IMR-90 (cell line): ENCODE measurements around the gene AEN. TPM values are rescaled to one million over a fixed set of nuclear protein-coding genes. Genes with fewer than 3 reads are reported as not detected.
A peak's percentile ranks its signal among the peaks of the same experiment; 100 is the strongest.

ENCODE experiments used
- ATAC-seq: fragments of 200-7000 bp; cut with Tn5 transposase; 2 replicates; pipeline ENCODE4 v1.9.1; 2020; ENCODE audit warnings: low read depth, mild to moderate bottlenecking, moderate library complexity
- BruUV-seq: library from RNA; stranded (reverse); fragments of 400-500 nt; replicated peaks from 2 replicates; lab custom pipeline; 2021; lab: Mats Ljungman, UMichigan
- CTCF ChIA-PET: fragments of 300-600 bp; formaldehyde crosslinking; extraction: SDS; loops from one replicate; lab custom pipeline; 2021; ENCODE audit warnings: antibody characterized with exemption; lab: Yijun Ruan, JAX
- POLR2A ChIA-PET: fragments of 300-600 bp; sonication (Branson Sonifier 250); formaldehyde crosslinking; loops from one replicate; lab custom pipeline; 2022; ENCODE audit warnings: antibody characterized with exemption; ENCODE audit not compliant: unreplicated experiment; lab: Charles Lee
- DNase-seq: peaks from one replicate; pipeline ENCODE4 v3.0.0; 2013
- H2AFZ ChIP-seq: replicated peaks from 2 replicates; pipeline ENCODE3; 2013; ENCODE audit warnings: low read length, mild to moderate bottlenecking; ENCODE audit not compliant: poor library complexity
- H2AK5ac ChIP-seq: 2 replicates; pipeline ENCODE4 v1.6.1; 2013; ENCODE audit warnings: low read depth, low read length, inconsistent platforms
- H2AK9ac ChIP-seq: replicated peaks from 2 replicates; pipeline ENCODE3; 2013; ENCODE audit warnings: mild to moderate bottlenecking, low read depth, low read length, moderate library complexity; ENCODE audit not compliant: poor library complexity
- H2BK120ac ChIP-seq: 2 replicates; pipeline ENCODE4 v1.6.1; 2013; ENCODE audit warnings: low read depth, low read length, inconsistent platforms
- H2BK15ac ChIP-seq: 3 replicates; pipeline ENCODE4 v1.6.1; 2013; ENCODE audit warnings: low read depth, low read length, inconsistent platforms
- H2BK20ac ChIP-seq: 2 replicates; pipeline ENCODE4 v1.6.1; 2013; ENCODE audit warnings: low read depth, mild to moderate bottlenecking, inconsistent platforms, low read length, moderate library complexity
- H2BK5ac ChIP-seq: 2 replicates; pipeline ENCODE4 v1.6.1; 2013; ENCODE audit warnings: mild to moderate bottlenecking, low read depth, low read length, inconsistent platforms; ENCODE audit not compliant: poor library complexity, severe bottlenecking
- H3K14ac ChIP-seq: replicated peaks from 2 replicates; pipeline ENCODE4 v1.6.1; 2013; ENCODE audit warnings: low read depth, low read length, inconsistent platforms
- H3K18ac ChIP-seq: 2 replicates; pipeline ENCODE4 v1.6.1; 2013; ENCODE audit warnings: low read depth, low read length, control low read depth
- H3K23ac ChIP-seq: 2 replicates; pipeline ENCODE4 v1.6.1; 2013; ENCODE audit warnings: low read depth, low read length, inconsistent platforms
- H3K27ac ChIP-seq: 2 replicates; pipeline ENCODE4 v1.5.1; 2013; ENCODE audit warnings: mild to moderate bottlenecking, control low read depth, low read length; ENCODE audit not compliant: insufficient read depth
- H3K27me3 ChIP-seq: 2 replicates; pipeline ENCODE4 v1.6.1; 2013; ENCODE audit warnings: low read length; ENCODE audit not compliant: control insufficient read depth, insufficient read depth
- H3K36me3 ChIP-seq: 2 replicates; pipeline ENCODE4 v1.6.1; 2013; ENCODE audit warnings: low read length, mixed read lengths; ENCODE audit not compliant: control insufficient read depth, insufficient read depth
- H3K4ac ChIP-seq: 2 replicates; pipeline ENCODE4 v1.6.1; 2013; ENCODE audit warnings: low read depth, low read length, inconsistent platforms
- H3K4me1 ChIP-seq: 2 replicates; pipeline ENCODE4 v1.6.1; 2013; ENCODE audit warnings: low read length, mixed read lengths; ENCODE audit not compliant: control insufficient read depth, insufficient read depth
- H3K4me2 ChIP-seq: 2 replicates; pipeline ENCODE4 v1.6.1; 2013; ENCODE audit warnings: low read depth, mild to moderate bottlenecking, control low read depth, low read length, moderate library complexity
- H3K4me3 ChIP-seq: 2 replicates; pipeline ENCODE4 v1.5.1; 2013; ENCODE audit warnings: low read depth, mild to moderate bottlenecking, control low read depth, low read length, moderate library complexity; ENCODE audit not compliant: insufficient read depth
- H3K56ac ChIP-seq: 2 replicates; pipeline ENCODE4 v1.6.1; 2013; ENCODE audit warnings: low read length, inconsistent platforms; ENCODE audit not compliant: insufficient read depth; ENCODE audit errors: extremely low read depth
- H3K79me1 ChIP-seq, 2 experiments: 2 replicates each; pipeline ENCODE4 v1.6.1; 2013; ENCODE audit warnings: low read length in 2 of 2, inconsistent platforms in 1 of 2, low read depth in 1 of 2
- H3K9ac ChIP-seq: 2 replicates; pipeline ENCODE4 v1.6.1; 2013; ENCODE audit warnings: low read depth, low read length, control low read depth
- H3K9me1 ChIP-seq: 2 replicates; pipeline ENCODE4 v1.6.1; 2013; ENCODE audit warnings: low read length, inconsistent platforms; ENCODE audit not compliant: insufficient read depth
- H3K9me3 ChIP-seq: 2 replicates; pipeline ENCODE4 v1.6.1; 2013; ENCODE audit warnings: low read length; ENCODE audit not compliant: control insufficient read depth, insufficient read depth
- H4K20me1 ChIP-seq: 2 replicates; pipeline ENCODE4 v1.6.1; 2013; ENCODE audit warnings: low read length, inconsistent platforms; ENCODE audit not compliant: insufficient read depth
- H4K5ac ChIP-seq: 2 replicates; pipeline ENCODE4 v1.6.1; 2013; ENCODE audit warnings: mild to moderate bottlenecking, low read depth, low read length, control low read depth
- H4K8ac ChIP-seq, 2 experiments: 2 replicates each; pipeline ENCODE4 v1.6.1; 2013; ENCODE audit warnings: low read depth in 2 of 2, low read length in 2 of 2, control low read depth in 1 of 2, inconsistent platforms in 1 of 2
- H4K91ac ChIP-seq: 2 replicates; pipeline ENCODE4 v1.6.1; 2013; ENCODE audit warnings: low read depth, low read length, inconsistent platforms; ENCODE audit not compliant: insufficient read depth
- BHLHE40 ChIP-seq: fragments of 150-350 bp; IDR thresholded peaks from 2 replicates; pipeline ENCODE4 v1.6.1; 2016; ENCODE audit warnings: mild to moderate bottlenecking, low read depth, low read length
- CEBPB ChIP-seq: IDR thresholded peaks from 2 replicates; pipeline ENCODE4 v1.6.1; 2012; ENCODE audit warnings: low read depth, low read length, improper control_type of control experiment
- CHD1 ChIP-seq: IDR thresholded peaks from 2 replicates; pipeline ENCODE4 v1.6.1; 2012; ENCODE audit warnings: low read depth, low read length, improper control_type of control experiment
- FOS ChIP-seq: fragments of 150-350 bp; IDR thresholded peaks from 2 replicates; pipeline ENCODE4 v1.6.1; 2016; ENCODE audit warnings: low read depth, low read length
- MAFK ChIP-seq: IDR thresholded peaks from 2 replicates; pipeline ENCODE4 v1.6.1; 2012; ENCODE audit warnings: low read depth, low read length, improper control_type of control experiment
- MAZ ChIP-seq: IDR thresholded peaks from 2 replicates; pipeline ENCODE4 v1.6.1; 2012; ENCODE audit warnings: low read depth, mild to moderate bottlenecking, low read length, improper control_type of control experiment, moderate library complexity, borderline replicate concordance
- MXI1 ChIP-seq: IDR thresholded peaks from 2 replicates; pipeline ENCODE4 v1.6.1; 2012; ENCODE audit warnings: low read depth, mild to moderate bottlenecking, low read length, moderate library complexity, borderline replicate concordance
- NFE2L2 ChIP-seq: fragments of 150-350 bp; IDR thresholded peaks from 2 replicates; pipeline ENCODE4 v1.6.1; 2016; ENCODE audit warnings: low read depth, mild to moderate bottlenecking, low read length
- POLR2A ChIP-seq: IDR thresholded peaks from 2 replicates; pipeline ENCODE4 v1.6.1; 2012; ENCODE audit warnings: mild to moderate bottlenecking, low read depth, low read length
- RAD21 ChIP-seq: IDR thresholded peaks from 2 replicates; pipeline ENCODE4 v1.6.1; 2012; ENCODE audit warnings: low read length, improper control_type of control experiment
- RCOR1 ChIP-seq: IDR thresholded peaks from 2 replicates; pipeline ENCODE4 v1.6.1; 2012; ENCODE audit warnings: mild to moderate bottlenecking, low read length, improper control_type of control experiment; ENCODE audit not compliant: insufficient replicate concordance
- RFX5 ChIP-seq: IDR thresholded peaks from 2 replicates; pipeline ENCODE4 v1.8.0; 2012; ENCODE audit warnings: low read depth, mild to moderate bottlenecking, low read length, moderate library complexity
- SMC3 ChIP-seq: fragments of 150-350 bp; IDR thresholded peaks from 2 replicates; pipeline ENCODE4 v1.6.1; 2016; ENCODE audit warnings: low read depth, mild to moderate bottlenecking, antibody characterized with exemption, low read length, moderate library complexity
- USF2 ChIP-seq: fragments of 150-350 bp; IDR thresholded peaks from 2 replicates; pipeline ENCODE4 v1.6.1; 2017; ENCODE audit warnings: mild to moderate bottlenecking, antibody characterized with exemption, low read length, low read depth
- WGBS, 2 experiments: methylation state at CpG; one replicate each; pipeline versions ENCODE4 v1.1.5 to v1.1.7; 2013; ENCODE audit warnings: missing lambda C conversion rate in 2 of 2; ENCODE audit not compliant: insufficient read length in 1 of 2; ENCODE audit errors: extremely low coverage in 2 of 2; 5-methylcytosine and 5-hydroxymethylcytosine counted together
- dilution Hi-C: fragments of 300-500 bp; cut with HindIII; formaldehyde crosslinking; loops from one replicate; pipeline ENCODE4 v1.14.3; 2018; ENCODE audit warnings: low sequenced_read_pairs; ENCODE audit not compliant: unreplicated experiment
- in situ Hi-C: fragments of 300-500 bp; cut with MboI; formaldehyde crosslinking; loops from 3 replicates; pipeline ENCODE4 v1.14.3; 2019; ENCODE audit warnings: low sequenced_read_pairs, inconsistent platforms, mixed read lengths
- intact Hi-C: fragments of 100-400 bp; cut with micrococcal nuclease; formaldehyde crosslinking; loops from 2 replicates; pipeline ENCODE4 v1.10.0; 2022
- polyA plus RNA-seq, 3 experiments: library from polyadenylated mRNA; depleted of rRNA; stranded (reverse); fragments of >200 nt; gene quantifications; 2 replicates each; pipeline ENCODE4 v1.2.3, GENCODE V29; 2012; ENCODE audit warnings: low replicate concordance in 1 of 3
- total RNA-seq: library from RNA; depleted of rRNA; stranded (reverse); fragments of >200 nt; gene quantifications from 2 replicates; pipeline ENCODE4 v1.2.3, GENCODE V29; 2012
- TF ChIP-seq, protein P1 (sequence below): conservative IDR thresholded peaks from 2 replicates; pipeline ENCODE4 v1.5.1; 2012; ENCODE audit warnings: mild to moderate bottlenecking, low read depth, low read length, improper control_type of control experiment
- TF ChIP-seq, protein P2 (sequence below): fragments of 150-350 bp; IDR thresholded peaks from 2 replicates; pipeline ENCODE4 v1.6.1; 2016; ENCODE audit warnings: low read depth, mild to moderate bottlenecking, low read length, moderate library complexity, borderline replicate concordance

Gene AEN
- total and polyA plus RNA-seq, 2 of the 4 experiments (the other 2 are of a cell fraction) = 48.6 to 85.5 TPM

DNA sequence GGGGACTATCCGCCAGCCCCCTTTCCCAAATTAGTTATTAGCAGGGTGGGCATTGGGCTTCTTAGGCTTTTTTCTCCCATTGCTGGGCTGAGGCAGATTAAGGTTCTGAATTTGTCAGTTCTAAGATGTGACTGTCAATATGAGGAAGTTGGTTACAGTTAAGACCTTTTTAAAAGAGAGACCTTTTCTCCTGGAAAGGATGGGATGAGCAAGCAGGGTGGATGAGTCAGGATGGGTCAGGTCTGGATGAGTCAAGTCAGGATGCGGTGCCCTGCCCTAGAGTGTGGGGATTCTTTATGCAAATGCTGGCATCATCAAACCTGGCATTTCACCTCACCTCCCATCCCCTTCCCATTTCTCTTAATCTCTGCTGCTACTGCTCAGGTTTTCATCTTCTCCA is 1.9 kb downstream of the AEN start:
- Histone ChIP-seq H3K14ac (peak overlapping the region; percentile 69), H3K56ac (no peak overlapping the region; the same call in 1 of the 2 replicates), H3K4me1 (peaks cover 23% of the 10 kb centered on the region), H3K9me1 (peaks cover 22% of the 10 kb centered on the region), H2AK9ac (peak overlapping the region; percentile 94), H2BK120ac (no peak overlapping the region), H2BK20ac (no peak overlapping the region), H3K23ac (peak overlapping the region; percentile 81), H3K27ac (peak overlapping the region; percentile 91), H3K9ac (peak overlapping the region; percentile 94), H4K5ac (no peak overlapping the region), H3K4me2 (peak overlapping the region; percentile 95), H4K91ac (peak overlapping the region; percentile 40; the same call in 1 of the 2 replicates), H3K4me3 (peak overlapping the region; percentile 73; the same call in 1 of the 2 replicates), H3K18ac (no peak overlapping the region), H2AFZ (peak overlapping the region; percentile 5), H4K8ac (peak overlapping the region in 1 of 2 experiments; percentile 43; a peak in 2 of 4 replicates), H2BK15ac (peak overlapping the region; percentile 31; the same call in 1 of the 3 replicates), H3K36me3 (peaks cover 23% of the 10 kb centered on the region), H3K27me3 (no peaks in the 10 kb centered on the region), H2BK5ac (peak overlapping the region; percentile 96), H3K79me1 (peaks cover 7 to 44% of the 10 kb centered on the region in 2 experiments), H3K4ac (peak overlapping the region; percentile 63; the same call in 1 of the 2 replicates), H4K20me1 (peaks cover 65% of the 10 kb centered on the region), H2AK5ac (peak overlapping the region; percentile 66), H3K9me3 (no peaks in the 10 kb centered on the region)
- ChIA-PET POLR2A (no interaction called here), CTCF (no interaction called here)
- in situ Hi-C loops (no loop called here), intact Hi-C loops (no loop called here), dilution Hi-C loops (no loop called here)
- DNase-seq = peak; percentile 93
- TF ChIP-seq, protein P1, sequence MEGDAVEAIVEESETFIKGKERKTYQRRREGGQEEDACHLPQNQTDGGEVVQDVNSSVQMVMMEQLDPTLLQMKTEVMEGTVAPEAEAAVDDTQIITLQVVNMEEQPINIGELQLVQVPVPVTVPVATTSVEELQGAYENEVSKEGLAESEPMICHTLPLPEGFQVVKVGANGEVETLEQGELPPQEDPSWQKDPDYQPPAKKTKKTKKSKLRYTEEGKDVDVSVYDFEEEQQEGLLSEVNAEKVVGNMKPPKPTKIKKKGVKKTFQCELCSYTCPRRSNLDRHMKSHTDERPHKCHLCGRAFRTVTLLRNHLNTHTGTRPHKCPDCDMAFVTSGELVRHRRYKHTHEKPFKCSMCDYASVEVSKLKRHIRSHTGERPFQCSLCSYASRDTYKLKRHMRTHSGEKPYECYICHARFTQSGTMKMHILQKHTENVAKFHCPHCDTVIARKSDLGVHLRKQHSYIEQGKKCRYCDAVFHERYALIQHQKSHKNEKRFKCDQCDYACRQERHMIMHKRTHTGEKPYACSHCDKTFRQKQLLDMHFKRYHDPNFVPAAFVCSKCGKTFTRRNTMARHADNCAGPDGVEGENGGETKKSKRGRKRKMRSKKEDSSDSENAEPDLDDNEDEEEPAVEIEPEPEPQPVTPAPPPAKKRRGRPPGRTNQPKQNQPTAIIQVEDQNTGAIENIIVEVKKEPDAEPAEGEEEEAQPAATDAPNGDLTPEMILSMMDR = no peak
- TF ChIP-seq, protein P2, sequence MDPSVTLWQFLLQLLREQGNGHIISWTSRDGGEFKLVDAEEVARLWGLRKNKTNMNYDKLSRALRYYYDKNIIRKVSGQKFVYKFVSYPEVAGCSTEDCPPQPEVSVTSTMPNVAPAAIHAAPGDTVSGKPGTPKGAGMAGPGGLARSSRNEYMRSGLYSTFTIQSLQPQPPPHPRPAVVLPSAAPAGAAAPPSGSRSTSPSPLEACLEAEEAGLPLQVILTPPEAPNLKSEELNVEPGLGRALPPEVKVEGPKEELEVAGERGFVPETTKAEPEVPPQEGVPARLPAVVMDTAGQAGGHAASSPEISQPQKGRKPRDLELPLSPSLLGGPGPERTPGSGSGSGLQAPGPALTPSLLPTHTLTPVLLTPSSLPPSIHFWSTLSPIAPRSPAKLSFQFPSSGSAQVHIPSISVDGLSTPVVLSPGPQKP = no peak
- TF ChIP-seq MAZ (0 out of 2 replicates have a peak, but pooled peaks have one; percentile 40), MXI1 (no peak), POLR2A (peak; percentile 86), RCOR1 (no peak), CHD1 (0 out of 2 replicates have a peak, but pooled peaks have one; percentile 74), MAFK (peak; percentile 49; the same call in 1 of the 2 replicates), CEBPB (peak; percentile 49; the same call in 1 of the 2 replicates), SMC3 (no peak), RAD21 (no peak), FOS (peak; percentile 96), RFX5 (no peak), USF2 (no peak), NFE2L2 (no peak; the same call in 1 of the 2 replicates), BHLHE40 (peak; percentile 9; the same call in 1 of the 2 replicates)
- ATAC-seq = peak; percentile 44
- BruUV-seq = no TSS peak
- no CpG with 5 or more reads among the region's 2 CpGs for WGBS, 2 experiments
